ENCODE results near the gene EBF3.

Gene EBF3

GRCh38 chr10:129942936-129943715 lies 20.9 kb downstream of the EBF3 start:
- DNase-seq, result no peak

- no peak for DNase-seq
Observed at GRCh38 chr10:129942391-129942790, 21.7 kb downstream of the EBF3 start.

GRCh38 chr10:129942019-129942277 lies 22.1 kb downstream of the EBF3 start:
- no peak for DNase-seq

GRCh38 chr10:129941199-129942018 lies 22.7 kb downstream of the EBF3 start:
- DNase-seq, result no peak

GRCh38 chr10:129940617-129941198 lies 23.4 kb downstream of the EBF3 start:
- DNase-seq, result no peak

GRCh38 chr10:129939416-129940275 lies 24.4 kb downstream of the EBF3 start:
- no peak for DNase-seq

GRCh38 chr10:129938460-129938859 lies 25.6 kb downstream of the EBF3 start:
- DNase-seq, result no peak

- DNase-seq, result no peak
Observed at GRCh38 chr10:129937351-129937751, 26.7 kb downstream of the EBF3 start.

- DNase-seq, result no peak
Observed at GRCh38 chr10:129936923-129937300, 27.2 kb downstream of the EBF3 start.

- no peak for DNase-seq
Observed at GRCh38 chr10:129936266-129936922, 27.7 kb downstream of the EBF3 start.

GRCh38 chr10:129935867-129936152 lies 28.3 kb downstream of the EBF3 start:
- no peak for DNase-seq

GRCh38 chr10:129935102-129935866 lies 28.8 kb downstream of the EBF3 start:
- DNase-seq, result no peak

GRCh38 chr10:129934196-129934925 lies 29.7 kb downstream of the EBF3 start:
- no peak for DNase-seq

GRCh38 chr10:129933456-129934092 lies 30.5 kb downstream of the EBF3 start:
- DNase-seq, result no peak

- DNase-seq, result no peak
Observed at GRCh38 chr10:129932751-129933433, 31.2 kb downstream of the EBF3 start.

GRCh38 chr10:129932182-129932581 lies 31.9 kb downstream of the EBF3 start:
- DNase-seq, result no peak

GRCh38 chr10:129929343-129930292 lies 34.5 kb downstream of the EBF3 start:
- no peak for DNase-seq

GRCh38 chr10:129927351-129928120 lies 36.5 kb downstream of the EBF3 start:
- DNase-seq, result no peak
